K562 (cell line): Measurements from ENCODE around the gene MBD6. TPM values are rescaled to one million over a fixed set of nuclear protein-coding genes. Genes with fewer than 3 reads are reported as not detected.
A peak's percentile ranks its signal among the peaks of the same experiment; 100 is the strongest.

Source experiments
- ATAC-seq: fragments of 200-7000 bp; cut with Tn5 transposase; 3 replicates; pipeline ENCODE4 v1.9.1; 2020; ENCODE audit warnings: moderate library complexity
- BruUV-seq: library from RNA; stranded (reverse); fragments of 400-500 nt; replicated peaks from 2 replicates; lab custom pipeline; 2021; lab: Mats Ljungman, UMichigan
- CTCF ChIA-PET: fragments of 300-600 bp; formaldehyde crosslinking; extraction: SDS; loops from one replicate; lab custom pipeline; 2021; ENCODE audit warnings: low intra/inter-chr PET ratio; lab: Yijun Ruan, JAX
- POLR2A ChIA-PET: fragments of 300-600, 350-650 bp; sonication (Branson Sonifier 250); formaldehyde crosslinking; extraction: SDS; loops from one replicate; lab custom pipeline; 2021; ENCODE audit warnings: antibody characterized with exemption, inconsistent platforms; lab: Yijun Ruan, JAX
- DNase-seq, 4 experiments: peaks; one replicate each; pipeline versions ENCODE4 v3.0.0 to v3.0.0-alpha.2; 2011 to 2018; ENCODE audit warnings: low spot score in 3 of 4, mixed read lengths in 3 of 4; ENCODE audit errors: extremely low read depth in 1 of 4
- FAIRE-seq: peaks from 2 replicates; lab custom pipeline; 2011; peaks lifted over from hg19 to GRCh38; lab: Jason Lieb, UNC
- H2AFZ ChIP-seq: 2 replicates; pipeline ENCODE4 v1.6.0; 2011; ENCODE audit warnings: low read depth, low read length, control low read depth, inconsistent platforms
- H3K27ac ChIP-seq: fragments of 200-600 bp; 3 replicates; pipeline ENCODE4 v1.8.0; 2011; ENCODE audit warnings: low read depth, mild to moderate bottlenecking, control low read depth, inconsistent platforms, low read length, moderate library complexity, mixed read lengths; ENCODE audit errors: extremely low read depth
- H3K27me3 ChIP-seq, 2 experiments: fragments of 300-600 bp in 1 of 2; 2 replicates in 1 of 2; 3 replicates in 1 of 2; pipeline versions ENCODE4 v1.6.0 to v1.8.0; 2011; ENCODE audit warnings: inconsistent platforms in 2 of 2, low read length in 2 of 2, mild to moderate bottlenecking in 1 of 2, mixed read lengths in 1 of 2, moderate library complexity in 1 of 2; ENCODE audit not compliant: control insufficient read depth in 2 of 2, insufficient read depth in 2 of 2
- H3K36me3 ChIP-seq: fragments of 300-600 bp; 3 replicates; pipeline ENCODE4 v1.8.0; 2011; ENCODE audit warnings: mild to moderate bottlenecking, low read length, inconsistent platforms; ENCODE audit not compliant: control insufficient read depth, insufficient read depth
- H3K4me1 ChIP-seq, 2 experiments: fragments of 200-600 bp in 1 of 2; replicated peaks in 1 of 2; 2 replicates in 1 of 2; 3 replicates in 1 of 2; pipeline versions ENCODE4 v1.5.1 to v1.8.0; 2011; ENCODE audit warnings: inconsistent platforms in 2 of 2, low read length in 2 of 2, mild to moderate bottlenecking in 1 of 2, mixed read lengths in 1 of 2, moderate library complexity in 1 of 2; ENCODE audit not compliant: control insufficient read depth in 2 of 2, insufficient read depth in 2 of 2
- H3K4me2 ChIP-seq: 2 replicates; pipeline ENCODE4 v1.6.1; 2011; ENCODE audit warnings: low read length, control low read depth, inconsistent platforms, mixed read lengths; ENCODE audit not compliant: insufficient read depth
- H3K4me3 ChIP-seq: fragments of 200-600 bp; sonication (generic), shearing (Covaris generic); 2 replicates; pipeline ENCODE4 v1.5.1; 2016; ENCODE audit warnings: control low read depth, inconsistent platforms
- H3K79me2 ChIP-seq: fragments of 200-600 bp; 3 replicates; pipeline ENCODE4 v1.8.0; 2011; ENCODE audit warnings: low read length, inconsistent platforms; ENCODE audit not compliant: control insufficient read depth, insufficient read depth
- H3K9ac ChIP-seq, 2 experiments: 2 replicates each; pipeline versions ENCODE4 v1.6.0 to v1.6.1; 2011; ENCODE audit warnings: low read depth in 2 of 2, low read length in 2 of 2, control low read depth in 1 of 2, inconsistent platforms in 1 of 2, mild to moderate bottlenecking in 1 of 2, mixed read lengths in 1 of 2; ENCODE audit not compliant: insufficient read depth in 1 of 2
- H3K9me1 ChIP-seq: one replicate; pipeline ENCODE4 v1.6.0; 2011; ENCODE audit warnings: inconsistent platforms, mild to moderate bottlenecking, low read length, moderate library complexity; ENCODE audit not compliant: control insufficient read depth, insufficient read depth
- H3K9me3 ChIP-seq: replicated peaks from 2 replicates; pipeline ENCODE4 v1.5.1; 2011; ENCODE audit warnings: low read depth, low read length, inconsistent platforms; ENCODE audit not compliant: control insufficient read depth, insufficient read depth
- H4K20me1 ChIP-seq: replicated peaks from 2 replicates; pipeline ENCODE4 v1.6.1; 2011; ENCODE audit warnings: low read length, inconsistent platforms, mixed read lengths; ENCODE audit not compliant: control insufficient read depth, insufficient read depth
- ARID1B ChIP-seq: fragments of 450-650 bp; IDR thresholded peaks from 2 replicates; pipeline ENCODE4 v1.6.1; 2016; ENCODE audit warnings: antibody characterized with exemption, mild to moderate bottlenecking, inconsistent platforms
- CHD1 ChIP-seq: fragments of 200-600 bp; sonication (generic); IDR thresholded peaks from one replicate; pipeline ENCODE4 v1.6.1; 2012; ENCODE audit warnings: mild to moderate bottlenecking, moderate library complexity, low read length, inconsistent platforms
- CREBBP ChIP-seq: IDR thresholded peaks from one replicate; pipeline ENCODE4 v1.6.1; 2012; ENCODE audit warnings: low read depth, mild to moderate bottlenecking, control low read depth, inconsistent platforms, low read length
- DPF2 ChIP-seq: fragments of 450-650 bp; IDR thresholded peaks from 2 replicates; pipeline ENCODE4 v1.6.1; 2016
- HCFC1 ChIP-seq: IDR thresholded peaks from 2 replicates; pipeline ENCODE4 v1.6.1; 2012; ENCODE audit warnings: low read depth, low read length, improper control_type of control experiment
- MECOM ChIP-seq: fragments of 250-450 bp; sonication (Bioruptor Pico); IDR thresholded peaks from 2 replicates; pipeline ENCODE4 v1.8.0; 2022; ENCODE audit warnings: inconsistent platforms
- MXI1 ChIP-seq: IDR thresholded peaks from 2 replicates; pipeline ENCODE4 v1.6.1; 2011; ENCODE audit warnings: low read depth, mild to moderate bottlenecking, improper control_type of control experiment, low read length
- PBX2 ChIP-seq, 2 experiments: IDR thresholded peaks in 1 of 2; conservative IDR thresholded peaks in 1 of 2; 2 replicates each; pipeline ENCODE4 v1.6.1; 2016; ENCODE audit warnings: low read depth in 2 of 2, mild to moderate bottlenecking in 1 of 2, missing compliant biosample characterization in 1 of 2, missing genetic modification characterization in 1 of 2, moderate library complexity in 1 of 2
- PTTG1 ChIP-seq: fragments of 450-650 bp; IDR thresholded peaks from 2 replicates; pipeline ENCODE4 v1.6.1; 2016; ENCODE audit warnings: low read depth, mild to moderate bottlenecking, missing genetic modification characterization, missing compliant biosample characterization
- XRCC5 ChIP-seq: fragments of 200-400 bp; formaldehyde crosslinking; IDR thresholded peaks from 2 replicates; pipeline ENCODE4 v1.6.1; 2017; ENCODE audit warnings: low read depth, mild to moderate bottlenecking, low read length
- ZBTB1 ChIP-seq: sonication (generic); formaldehyde crosslinking; IDR thresholded peaks from 2 replicates; pipeline ENCODE4 v1.8.1; 2023; ENCODE audit warnings: missing genetic modification reagents, low read depth, mild to moderate bottlenecking, borderline replicate concordance
- ZNF507 ChIP-seq: conservative IDR thresholded peaks from 2 replicates; pipeline ENCODE4 v1.6.1; 2017; ENCODE audit warnings: missing genetic modification characterization, missing compliant biosample characterization
- WGBS: fragments of 100-300 bp; shearing (Covaris generic); methylation state at CpG from one replicate; pipeline ENCODE4 v1.1.6; 2016; ENCODE audit warnings: low coverage, mixed read lengths; ENCODE audit not compliant: insufficient coverage; ENCODE audit errors: missing lambda C conversion rate; 5-methylcytosine and 5-hydroxymethylcytosine counted together
- in situ Hi-C: fragments of 300-500 bp; cut with MboI; formaldehyde crosslinking; loops from 4 replicates; pipeline ENCODE4 v1.15.0; 2018; ENCODE audit warnings: inconsistent platforms, mixed read lengths
- intact Hi-C: fragments of 100-400 bp; cut with micrococcal nuclease; formaldehyde crosslinking; loops from 2 replicates; pipeline ENCODE4 v1.14.2; 2022
- polyA plus RNA-seq, 8 experiments: library from polyadenylated mRNA; depleted of rRNA in 4 of 8; stranded (reverse) in 5 of 8; unstranded in 3 of 8; fragments of >200 nt; fragmentation: Nextera tagmentation in 2 of 8; fragmentation: Illumina TruSeq in 1 of 8; extraction: Ambion mirVana in 2 of 8; extraction: Trizol in 1 of 8; gene quantifications; 2 replicates each; pipeline versions ENCODE4 v1.2.1 to v1.2.3, GENCODE V29; 2011 to 2014; ENCODE audit warnings: inconsistent platforms in 1 of 8, missing spikeins in 1 of 8
- total RNA-seq, 7 experiments: library from RNA; depleted of rRNA in 6 of 7; stranded (reverse); fragments of >200 nt in 6 of 7; fragmentation: Illumina TruSeq in 2 of 7; extraction: Trizol in 2 of 7; gene quantifications; 2 replicates each; pipeline versions ENCODE4 v1.2.1 to v1.2.3, GENCODE V29; 2011 to 2021; ENCODE audit warnings: low replicate concordance in 1 of 7
- TF ChIP-seq, protein P1 (sequence below): sonication (generic); formaldehyde crosslinking; IDR thresholded peaks from 2 replicates; pipeline ENCODE4 v1.8.0; 2023; ENCODE audit warnings: mild to moderate bottlenecking, missing genetic modification reagents
- TF ChIP-seq, protein P2 (sequence below), 2 experiments: fragments of 450-650 bp in 1 of 2; sonication (generic) in 1 of 2; formaldehyde crosslinking; conservative IDR thresholded peaks; 2 replicates each; pipeline versions ENCODE4 v1.4.0 to v1.8.1; 2020 to 2022; ENCODE audit warnings: mild to moderate bottlenecking in 1 of 2, missing genetic modification reagents in 1 of 2

The MBD6 gene
- total and polyA plus RNA-seq, 9 of the 15 experiments (the other 6 are each of a cell fraction or from before 2014, with no cell fraction given): 2.0 to 54.8 (median 3.8) TPM

GRCh38 chr12:57473886-57474285 lies 48.7 kb upstream of the MBD6 start (continued):
- TF ChIP-seq PTTG1 (tag) (no peak), PBX2 (CRISPR knock-in tag; IDR thresholded peaks at IDR 0.05; ENCODE audit: low read depth) (no peak), PBX2 (tag; conservative IDR thresholded peaks at IDR 0.05; ENCODE audit: low read depth) (no peak), ZNF507 (no peak), HCFC1 (no peak)
- TF ChIP-seq, all 486 proteins: peak for 0

DNA sequence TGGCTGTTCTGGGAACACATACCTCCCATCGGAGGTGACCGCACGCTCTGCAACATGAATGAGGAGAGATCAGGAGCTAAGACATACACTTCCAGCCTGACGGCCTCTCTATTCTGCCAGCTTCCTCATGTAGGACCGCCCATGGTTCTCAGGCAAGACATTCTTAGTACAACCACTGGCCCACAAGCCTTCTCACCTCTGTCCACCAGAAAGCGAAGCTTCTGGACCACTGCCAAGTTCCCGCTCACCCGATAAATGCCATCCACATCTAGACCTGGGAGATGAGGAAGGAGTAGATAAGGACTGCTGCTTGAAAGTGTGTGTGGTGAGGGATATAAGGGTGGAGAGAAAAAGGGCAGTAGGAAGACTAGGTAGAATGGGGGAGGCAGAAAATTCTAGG lies 48.2 kb upstream of the MBD6 start:
- H2AFZ ChIP-seq: no peak overlapping the region
- H3K4me3 ChIP-seq: no peak overlapping the region
- H3K27ac ChIP-seq: no peak overlapping the region
- H3K9me3 ChIP-seq: no peaks in the 10 kb centered on the region
- in situ Hi-C loops: no loop called here
- no TSS peak for BruUV-seq
- ChIA-PET POLR2A (interaction anchor here (0.6 to 1.9 kb wide), 10 partner anchors 9 to 486 kb away, joined by 3 to 7 read pairs (median 4); partner anchors contain the start of gene INHBE), CTCF (no interaction called here)
- peaks cover 40 to 54% of the 10 kb centered on the region in 2 experiments for H3K4me1 ChIP-seq
- ATAC-seq: peak; percentile 29; the same call in 2 of the 3 replicates
- no peaks in the 10 kb centered on the region for H4K20me1 ChIP-seq
- peak overlapping the region in 1 of 2 experiments; percentile 69; a peak in 2 of 4 replicates for H3K9ac ChIP-seq
- intact Hi-C loops: no loop called here
- WGBS: 21% methylated on average over 8 of the region's 8 CpGs
- DNase-seq: peak in 1 of 4 experiments; percentile 65
- no peaks in the 10 kb centered on the region for H3K9me1 ChIP-seq
- H3K79me2 ChIP-seq: no peaks in the 10 kb centered on the region
- peaks cover 2 to 21% of the 10 kb centered on the region in 2 experiments; a peak in 4 of 5 replicates for H3K27me3 ChIP-seq
- peak; percentile 88 for FAIRE-seq
- peak overlapping the region; percentile 5; the same call in 1 of the 2 replicates for H3K4me2 ChIP-seq
- H3K36me3 ChIP-seq: no peaks in the 10 kb centered on the region
- TF ChIP-seq MECOM (no peak), ARID1B (peak; percentile 37; the same call in 1 of the 2 replicates), CREBBP (no peak), ZBTB1 (CRISPR knock-in tag) (no peak), DPF2 (0 out of 2 replicates have a peak, but pooled peaks have one; percentile 24), CHD1 (no peak), XRCC5 (no peak), MXI1 (no peak)
- TF ChIP-seq, protein P1, sequence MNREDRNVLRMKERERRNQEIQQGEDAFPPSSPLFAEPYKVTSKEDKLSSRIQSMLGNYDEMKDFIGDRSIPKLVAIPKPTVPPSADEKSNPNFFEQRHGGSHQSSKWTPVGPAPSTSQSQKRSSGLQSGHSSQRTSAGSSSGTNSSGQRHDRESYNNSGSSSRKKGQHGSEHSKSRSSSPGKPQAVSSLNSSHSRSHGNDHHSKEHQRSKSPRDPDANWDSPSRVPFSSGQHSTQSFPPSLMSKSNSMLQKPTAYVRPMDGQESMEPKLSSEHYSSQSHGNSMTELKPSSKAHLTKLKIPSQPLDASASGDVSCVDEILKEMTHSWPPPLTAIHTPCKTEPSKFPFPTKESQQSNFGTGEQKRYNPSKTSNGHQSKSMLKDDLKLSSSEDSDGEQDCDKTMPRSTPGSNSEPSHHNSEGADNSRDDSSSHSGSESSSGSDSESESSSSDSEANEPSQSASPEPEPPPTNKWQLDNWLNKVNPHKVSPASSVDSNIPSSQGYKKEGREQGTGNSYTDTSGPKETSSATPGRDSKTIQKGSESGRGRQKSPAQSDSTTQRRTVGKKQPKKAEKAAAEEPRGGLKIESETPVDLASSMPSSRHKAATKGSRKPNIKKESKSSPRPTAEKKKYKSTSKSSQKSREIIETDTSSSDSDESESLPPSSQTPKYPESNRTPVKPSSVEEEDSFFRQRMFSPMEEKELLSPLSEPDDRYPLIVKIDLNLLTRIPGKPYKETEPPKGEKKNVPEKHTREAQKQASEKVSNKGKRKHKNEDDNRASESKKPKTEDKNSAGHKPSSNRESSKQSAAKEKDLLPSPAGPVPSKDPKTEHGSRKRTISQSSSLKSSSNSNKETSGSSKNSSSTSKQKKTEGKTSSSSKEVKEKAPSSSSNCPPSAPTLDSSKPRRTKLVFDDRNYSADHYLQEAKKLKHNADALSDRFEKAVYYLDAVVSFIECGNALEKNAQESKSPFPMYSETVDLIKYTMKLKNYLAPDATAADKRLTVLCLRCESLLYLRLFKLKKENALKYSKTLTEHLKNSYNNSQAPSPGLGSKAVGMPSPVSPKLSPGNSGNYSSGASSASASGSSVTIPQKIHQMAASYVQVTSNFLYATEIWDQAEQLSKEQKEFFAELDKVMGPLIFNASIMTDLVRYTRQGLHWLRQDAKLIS (CRISPR knock-in tag): no peak
- TF ChIP-seq, protein P2, sequence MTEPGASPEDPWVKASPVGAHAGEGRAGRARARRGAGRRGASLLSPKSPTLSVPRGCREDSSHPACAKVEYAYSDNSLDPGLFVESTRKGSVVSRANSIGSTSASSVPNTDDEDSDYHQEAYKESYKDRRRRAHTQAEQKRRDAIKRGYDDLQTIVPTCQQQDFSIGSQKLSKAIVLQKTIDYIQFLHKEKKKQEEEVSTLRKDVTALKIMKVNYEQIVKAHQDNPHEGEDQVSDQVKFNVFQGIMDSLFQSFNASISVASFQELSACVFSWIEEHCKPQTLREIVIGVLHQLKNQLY (CRISPR knock-in tag; conservative IDR thresholded peaks at IDR 0.05): no peak
